ENCODE data around the gene ACOT6.
"Not testable (repeated sequence)": the region's sequence is repeated elsewhere in the genome, so short reads cannot be mapped to it uniquely, and the experiment has no call there.

The ACOT6 gene

GRCh38 chr14:73659202-73659601 is 46.9 kb downstream of the ACOT6 start:
- DNase-seq, result not testable (repeated sequence)

DNA sequence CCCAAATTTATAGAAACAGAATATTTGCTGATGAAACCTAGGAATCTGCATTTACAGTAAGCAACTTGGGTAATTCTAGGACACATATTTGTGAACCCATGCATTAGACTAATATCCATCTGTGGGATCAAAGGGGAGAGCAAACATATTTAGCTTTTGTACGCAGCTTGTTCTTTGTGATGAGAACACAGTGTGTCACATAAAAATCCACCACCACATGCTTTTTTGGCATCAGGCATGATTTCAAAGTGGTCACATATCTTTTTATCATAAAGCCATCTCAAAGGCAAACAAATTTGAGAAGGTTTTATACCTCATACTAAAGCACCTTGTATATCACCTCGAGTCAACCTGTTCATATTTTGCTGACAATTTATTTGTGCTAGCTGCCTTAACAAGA is 48.2 kb downstream of the ACOT6 start:
- DNase-seq, result no peak

DNA sequence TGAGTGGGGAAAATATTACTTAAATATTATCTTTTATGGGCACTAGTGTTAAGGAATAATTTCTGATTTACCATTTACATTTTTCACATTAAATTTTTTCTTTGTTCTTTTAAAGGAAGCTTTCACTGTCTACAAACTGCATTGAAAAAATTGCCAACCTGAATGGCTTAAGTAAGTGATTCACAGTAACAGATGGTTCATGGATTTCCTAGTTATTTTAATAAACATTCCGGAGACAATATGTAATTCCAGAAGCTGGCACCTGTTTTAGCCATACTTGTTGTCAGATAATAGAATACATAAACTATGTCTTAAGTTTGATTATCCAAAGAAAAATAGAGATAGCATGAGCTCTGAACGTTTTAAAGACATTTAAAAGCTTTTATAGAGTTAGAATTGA is 49.6 kb downstream of the ACOT6 start:
- DNase-seq, result no peak

GRCh38 chr14:73662487-73662943 is 50.2 kb downstream of the ACOT6 start:
- DNase-seq, result no peak

GRCh38 chr14:73663548-73664212 is 51.4 kb downstream of the ACOT6 start:
- no peak for DNase-seq

- no peak for DNase-seq
Measured at GRCh38 chr14:73665130-73665529, 52.8 kb downstream of the ACOT6 start.

DNA sequence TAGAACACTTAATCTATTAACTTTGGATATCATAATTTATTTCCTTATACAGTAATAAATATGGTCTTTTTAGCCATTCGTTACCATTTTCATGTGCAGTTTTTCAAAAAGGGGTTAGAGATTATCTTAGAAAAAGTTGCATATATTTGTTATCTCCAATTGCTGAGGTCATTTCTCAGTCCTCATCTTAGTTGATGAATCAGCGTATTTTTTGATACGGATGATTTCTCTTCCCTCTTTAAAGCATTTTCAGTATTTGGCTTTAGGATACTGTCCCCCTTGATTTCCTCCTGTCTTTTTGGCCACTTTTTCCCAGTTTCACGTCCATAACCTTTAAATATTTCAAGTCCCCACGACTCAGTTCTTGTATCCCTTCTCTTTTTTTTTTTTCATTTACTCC is 54.3 kb downstream of the ACOT6 start:
- DNase-seq, result no peak

DNA sequence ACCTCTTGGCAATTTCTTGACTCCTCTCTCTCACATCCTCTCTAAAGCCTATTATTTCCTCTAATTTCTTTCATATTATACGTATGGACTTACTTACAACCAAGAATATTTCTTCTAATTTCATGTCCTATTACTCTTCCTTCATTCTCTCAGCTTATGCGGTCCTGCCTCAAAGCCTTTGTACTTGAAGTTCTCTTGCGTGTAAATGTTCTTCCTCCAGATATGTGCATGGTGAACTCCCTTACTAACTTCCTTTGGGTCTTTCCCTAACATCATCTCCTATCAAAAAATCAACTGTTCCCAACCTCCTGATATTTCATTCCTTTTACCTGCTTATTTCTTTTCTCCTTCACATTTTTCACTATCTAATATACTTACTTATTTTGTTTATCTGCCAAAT is 55.5 kb downstream of the ACOT6 start:
- no peak for DNase-seq
